Stimulated activated CD8-positive, alpha-beta memory T cell treated with anti-CD3 and anti-CD28 coated beads, Interleukin-15, amount 100 ng/mL, for 4 hours (primary cell): ENCODE data around the gene AGBL4.
"Not testable (repeated sequence)": the region's sequence is repeated elsewhere in the genome, so short reads cannot be mapped to it uniquely, and the experiment has no call there.

Source experiments
- DNase-seq, 2 donors: peaks; one replicate each; pipeline ENCODE4 v3.0.0-alpha.2; 2020; ENCODE audit warnings: low read depth in 2 of 2

AGBL4 gene

GRCh38 chr1:50023292-50024159, at the start of gene AGBL4:
Gene AGBL4, minus strand, starts transcription at chr1:50023954.
- DNase-seq = no peak

- no peak for DNase-seq
These were observed 43.1 kb upstream of the AGBL4 start for GRCh38 chr1:50066806-50067205.

GRCh38 chr1:50060279-50060678, 36.5 kb upstream of the AGBL4 start:
- no peak for DNase-seq

GRCh38 chr1:50048791-50049190, 25.0 kb upstream of the AGBL4 start:
- no peak for DNase-seq

GRCh38 chr1:50047916-50048694, 24.4 kb upstream of the AGBL4 start:
- DNase-seq = no peak

GRCh38 chr1:50038237-50038809, 14.6 kb upstream of the AGBL4 start:
- no peak for DNase-seq

GRCh38 chr1:50027794-50028193, 4.0 kb upstream of the AGBL4 start:
- no peak for DNase-seq

GRCh38 chr1:49995734-49996133, 28.0 kb downstream of the AGBL4 start:
- DNase-seq = no peak

- DNase-seq = no peak
These were observed 52.7 kb downstream of the AGBL4 start for GRCh38 chr1:49971088-49971487.

GRCh38 chr1:49951385-49951784, 72.4 kb downstream of the AGBL4 start:
- no peak for DNase-seq

GRCh38 chr1:49915301-49915700, 108.5 kb downstream of the AGBL4 start:
- not testable (repeated sequence) for DNase-seq

- no peak for DNase-seq
These were observed 117.4 kb downstream of the AGBL4 start for GRCh38 chr1:49906365-49906764.

- no peak for DNase-seq
These were observed 159.2 kb downstream of the AGBL4 start for GRCh38 chr1:49864581-49864980.

GRCh38 chr1:49854741-49855140, 169.0 kb downstream of the AGBL4 start:
- no peak for DNase-seq

GRCh38 chr1:49842596-49842995, 181.2 kb downstream of the AGBL4 start:
- DNase-seq = no peak

- no peak for DNase-seq
These were observed 182.0 kb downstream of the AGBL4 start for GRCh38 chr1:49841767-49842166.

- DNase-seq = no peak
These were observed 199.5 kb downstream of the AGBL4 start for GRCh38 chr1:49824261-49824660.

- DNase-seq = no peak
These were observed 206.1 kb downstream of the AGBL4 start for GRCh38 chr1:49817681-49818080.

- DNase-seq = not testable (repeated sequence)
These were observed 236.7 kb downstream of the AGBL4 start for GRCh38 chr1:49787013-49787412.

- no peak for DNase-seq
These were observed 258.7 kb downstream of the AGBL4 start for GRCh38 chr1:49765034-49765433.

- DNase-seq = not testable (repeated sequence)
These were observed 285.6 kb downstream of the AGBL4 start for GRCh38 chr1:49738118-49738517.

GRCh38 chr1:49728377-49728776, 295.4 kb downstream of the AGBL4 start:
- DNase-seq = no peak

GRCh38 chr1:49723662-49724061, 300.1 kb downstream of the AGBL4 start:
- DNase-seq = no peak
